ENCODE data around the gene MEX3A. TPM values are rescaled to one million over a fixed set of nuclear protein-coding genes. Genes with fewer than 3 reads are reported as not detected.
A peak's percentile ranks its signal among the peaks of the same experiment; 100 is the strongest.

Gene MEX3A
- total and polyA plus RNA-seq, 10 of the 15 experiments (the other 5 are each of a cell fraction or from before 2014, with no cell fraction given), result 0.11 to 5.1 (median 1.7) TPM

GRCh38 chr1:156104861-156105832, 22.9 kb upstream of the MEX3A start:
- in situ Hi-C loops (cut with MboI) (no loop called here), intact Hi-C loops (cut with micrococcal nuclease; ENCODE audit: unreplicated experiment) (no loop called here)
- Histone ChIP-seq H3K9me3 (replicated peaks; ENCODE audit: control insufficient read depth, insufficient read depth, low read length) (no peaks in the 10 kb centered on the region), H4K20me1 (ENCODE audit: control insufficient read depth, insufficient read depth) (no peaks in the 10 kb centered on the region), H3K36me3 (ENCODE audit: control insufficient read depth in 2 of 2, insufficient read depth in 2 of 2, low read length in 1 of 2) (no peaks in the 10 kb centered on the region), H2AFZ (ENCODE audit: control insufficient read depth, low read depth, low read length) (peak overlapping the region; percentile 26; the same call in 1 of the 2 replicates), H3K9ac (ENCODE audit: control insufficient read depth, insufficient read depth, low read length) (peak overlapping the region; percentile 66), H3K27ac (ENCODE audit: control insufficient read depth, insufficient read depth) (peak overlapping the region; percentile 54), H3K4me1 (ENCODE audit: control insufficient read depth, insufficient read depth, low read length) (peaks cover 30% of the 10 kb centered on the region), H3K27me3 (replicated peaks in 1 of 2; ENCODE audit: control insufficient read depth in 2 of 2, insufficient read depth in 2 of 2, low read length in 1 of 2) (no peaks in the 10 kb centered on the region), H3K79me2 (ENCODE audit: control insufficient read depth, insufficient read depth, low read length) (no peaks in the 10 kb centered on the region), H3K4me3 (peak overlapping the region; percentile 69), H3K4me2 (ENCODE audit: control insufficient read depth, insufficient read depth) (peak overlapping the region; percentile 85)
- TF ChIP-seq STAT1 (conservative IDR thresholded peaks at IDR 0.05) (no peak), ZBTB11 (CRISPR knock-in tag; IDR thresholded peaks at IDR 0.05) (no peak), EGR1 (IDR thresholded peaks at IDR 0.05; ENCODE audit: borderline replicate concordance in 1 of 2, low read depth in 2 of 2, low read length in 2 of 2) (peak in 1 of 2 experiments; percentile 5; a peak in 1 of 3 replicates), POU2F2 (IDR thresholded peaks at IDR 0.05; ENCODE audit: borderline replicate concordance, low read depth, low read length) (no peak)
- WGBS (ENCODE audit: insufficient coverage, insufficient replicate concordance, low lambda C conversion rate, missing lambda C conversion rate), result 76% methylated on average over 11 of the region's 11 CpGs
- ChIA-PET RAD21 (ENCODE audit: unreplicated experiment) (interaction anchor here (2.2 to 22.4 kb wide), 2 partner anchors 8 to 17 kb away, joined by 26 to 695 read pairs; partner anchors contain the start of gene LMNA), CTCF (interaction anchor here (0.6 to 21.5 kb wide), 7 partner anchors 9 to 621 kb away, joined by 3 to 1294 read pairs (median 3); partner anchors contain the start of gene LMNA), POLR2A (interaction anchor here (0.9 to 6.1 kb wide), 6 partner anchors 8 to 43 kb away, joined by 4 to 128 read pairs (median 8); partner anchors contain the start of gene LMNA), SMC1A (ENCODE audit: uncharacterized antibody, unreplicated experiment) (interaction anchor here (0.6 to 23.8 kb wide), 3 partner anchors 8 to 31 kb away, joined by 3 to 874 read pairs (median 3); partner anchors contain the start of gene LMNA)
- no peak for ATAC-seq
- BruUV-seq (replicated peaks), result no TSS peak
- no peak for FAIRE-seq
- DNase-seq (ENCODE audit: low read depth, low spot score), result no peak

Measured in GM12878 (cell line).